Measurements from ENCODE around the gene CD59. TPM values are rescaled to one million over a fixed set of nuclear protein-coding genes. Genes with fewer than 3 reads are reported as not detected.

The CD59 gene
- total RNA-seq, 3 donors from 2014 or later, result 296 to 563 (median 375) TPM

DNA sequence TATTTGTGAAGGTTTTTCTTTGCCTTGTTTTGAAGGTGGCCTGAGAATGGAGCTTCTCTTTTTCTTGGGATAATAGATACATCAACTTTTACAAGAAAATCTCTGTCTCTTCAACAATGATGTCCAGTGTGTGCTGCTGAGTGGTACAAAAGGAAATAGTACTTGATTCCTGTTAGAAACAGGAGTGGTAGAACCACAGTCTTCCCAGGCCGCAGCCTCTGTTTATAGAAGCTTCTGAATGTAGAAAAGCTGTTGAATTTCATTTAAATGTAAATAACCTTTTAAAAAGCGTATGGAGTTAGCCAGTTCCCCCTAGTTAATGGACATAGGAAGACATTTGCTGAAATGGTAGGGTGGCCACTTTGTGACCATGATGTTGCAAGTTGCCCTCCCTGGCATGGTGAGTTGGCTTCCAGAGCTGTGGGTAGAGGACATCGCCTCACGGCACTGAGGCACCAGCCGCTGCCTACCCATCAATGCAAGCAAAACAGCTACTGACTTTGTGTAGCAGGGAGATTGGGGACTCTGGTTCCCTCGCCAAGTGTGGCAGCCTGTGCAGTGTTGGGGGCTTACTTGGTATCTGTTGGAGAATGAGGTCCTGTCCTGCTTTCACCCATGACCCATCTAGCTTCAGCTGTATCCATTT, 67.1 kb downstream of the CD59 start:
- H3K4me1 ChIP-seq, result no peaks in the 10 kb centered on the region
- no peak overlapping the region for H3K4me3 ChIP-seq
- no peak overlapping the region for H3K27ac ChIP-seq
- TF ChIP-seq, protein P1, sequence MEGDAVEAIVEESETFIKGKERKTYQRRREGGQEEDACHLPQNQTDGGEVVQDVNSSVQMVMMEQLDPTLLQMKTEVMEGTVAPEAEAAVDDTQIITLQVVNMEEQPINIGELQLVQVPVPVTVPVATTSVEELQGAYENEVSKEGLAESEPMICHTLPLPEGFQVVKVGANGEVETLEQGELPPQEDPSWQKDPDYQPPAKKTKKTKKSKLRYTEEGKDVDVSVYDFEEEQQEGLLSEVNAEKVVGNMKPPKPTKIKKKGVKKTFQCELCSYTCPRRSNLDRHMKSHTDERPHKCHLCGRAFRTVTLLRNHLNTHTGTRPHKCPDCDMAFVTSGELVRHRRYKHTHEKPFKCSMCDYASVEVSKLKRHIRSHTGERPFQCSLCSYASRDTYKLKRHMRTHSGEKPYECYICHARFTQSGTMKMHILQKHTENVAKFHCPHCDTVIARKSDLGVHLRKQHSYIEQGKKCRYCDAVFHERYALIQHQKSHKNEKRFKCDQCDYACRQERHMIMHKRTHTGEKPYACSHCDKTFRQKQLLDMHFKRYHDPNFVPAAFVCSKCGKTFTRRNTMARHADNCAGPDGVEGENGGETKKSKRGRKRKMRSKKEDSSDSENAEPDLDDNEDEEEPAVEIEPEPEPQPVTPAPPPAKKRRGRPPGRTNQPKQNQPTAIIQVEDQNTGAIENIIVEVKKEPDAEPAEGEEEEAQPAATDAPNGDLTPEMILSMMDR (IDR thresholded peaks at IDR 0.05), result no peak
- TF ChIP-seq POLR2A (IDR thresholded peaks at IDR 0.05), result no peak
- TF ChIP-seq POLR2AphosphoS5 (IDR thresholded peaks at IDR 0.05), result no peak
- no peaks in the 10 kb centered on the region for H3K36me3 ChIP-seq
- no peaks in the 10 kb centered on the region for H3K27me3 ChIP-seq
- DNase-seq (ENCODE audit: low spot score in 2 of 2), result no peak
- intact Hi-C loops (cut with DNase I; ENCODE audit: low total_unique reads), result no loop called here
- H3K9me3 ChIP-seq, result no peaks in the 10 kb centered on the region

DNA sequence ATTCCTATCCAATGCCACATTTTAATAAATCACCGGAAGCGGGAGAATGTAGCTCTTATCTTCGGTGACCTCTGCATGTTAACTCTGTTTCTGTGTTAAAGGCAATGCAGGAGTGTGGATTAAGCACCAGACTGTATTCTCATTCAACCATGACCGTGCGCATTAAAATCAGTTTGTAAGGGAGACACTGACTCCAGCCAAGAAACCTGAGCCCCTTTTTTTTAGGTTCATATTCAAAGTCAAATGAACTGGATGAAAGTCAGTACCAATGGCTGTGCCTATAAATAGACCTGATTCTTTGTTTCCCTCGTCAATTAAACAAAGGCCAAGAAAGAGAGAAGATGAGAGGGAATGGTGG, 67.8 kb downstream of the CD59 start:
- Histone ChIP-seq H3K9me3 (no peaks in the 10 kb centered on the region), H3K27me3 (no peaks in the 10 kb centered on the region), H3K4me1 (no peaks in the 10 kb centered on the region), H3K27ac (no peak overlapping the region), H3K4me3 (no peak overlapping the region), H3K36me3 (no peaks in the 10 kb centered on the region)
- DNase-seq (ENCODE audit: low spot score in 2 of 2), result no peak
- intact Hi-C loops (cut with DNase I; ENCODE audit: low total_unique reads), result no loop called here
- TF ChIP-seq, protein P1 (IDR thresholded peaks at IDR 0.05), result no peak
- no peak for TF ChIP-seq POLR2A (IDR thresholded peaks at IDR 0.05)

DNA sequence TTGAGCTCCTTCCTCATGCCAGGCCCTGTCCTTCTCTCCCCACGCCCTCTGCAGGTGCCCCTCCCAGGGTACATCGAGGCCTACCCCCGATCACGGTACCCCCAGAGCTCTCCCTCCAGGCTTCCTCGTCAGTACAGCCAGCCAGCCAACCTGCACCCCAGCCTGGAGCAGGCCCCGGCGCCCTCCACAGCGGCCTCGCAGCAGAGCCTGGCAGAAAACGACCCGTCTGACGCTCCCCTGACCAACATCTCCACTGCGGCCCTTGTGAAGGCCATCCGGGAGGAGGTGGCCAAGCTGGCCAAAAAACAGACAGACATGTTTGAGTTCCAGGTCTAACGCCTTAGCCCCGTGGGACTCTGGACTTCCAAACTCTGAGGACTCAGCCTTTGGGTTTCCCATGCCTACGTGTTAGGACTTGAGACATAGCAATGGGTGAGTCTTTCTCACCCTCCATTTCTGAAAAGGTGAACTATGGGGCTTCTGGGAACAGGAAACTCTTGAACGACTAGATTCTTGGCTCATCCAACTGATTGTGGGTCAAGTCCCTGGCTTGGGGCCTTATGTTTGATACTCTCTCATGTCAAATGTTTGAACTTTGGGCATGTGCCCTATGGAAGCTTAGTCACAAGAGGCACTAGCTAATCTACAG, 68.3 kb downstream of the CD59 start:
- Histone ChIP-seq H3K27me3 (no peaks in the 10 kb centered on the region), H3K36me3 (no peaks in the 10 kb centered on the region), H3K4me1 (no peaks in the 10 kb centered on the region), H3K9me3 (no peaks in the 10 kb centered on the region), H3K27ac (no peak overlapping the region), H3K4me3 (no peak overlapping the region)
- intact Hi-C loops (cut with DNase I; ENCODE audit: low total_unique reads), result no loop called here
- no peak for DNase-seq (ENCODE audit: low spot score in 2 of 2)
- TF ChIP-seq, protein P1 (IDR thresholded peaks at IDR 0.05), result no peak
- TF ChIP-seq POLR2A (IDR thresholded peaks at IDR 0.05) (no peak), POLR2AphosphoS5 (IDR thresholded peaks at IDR 0.05) (no peak)

DNA sequence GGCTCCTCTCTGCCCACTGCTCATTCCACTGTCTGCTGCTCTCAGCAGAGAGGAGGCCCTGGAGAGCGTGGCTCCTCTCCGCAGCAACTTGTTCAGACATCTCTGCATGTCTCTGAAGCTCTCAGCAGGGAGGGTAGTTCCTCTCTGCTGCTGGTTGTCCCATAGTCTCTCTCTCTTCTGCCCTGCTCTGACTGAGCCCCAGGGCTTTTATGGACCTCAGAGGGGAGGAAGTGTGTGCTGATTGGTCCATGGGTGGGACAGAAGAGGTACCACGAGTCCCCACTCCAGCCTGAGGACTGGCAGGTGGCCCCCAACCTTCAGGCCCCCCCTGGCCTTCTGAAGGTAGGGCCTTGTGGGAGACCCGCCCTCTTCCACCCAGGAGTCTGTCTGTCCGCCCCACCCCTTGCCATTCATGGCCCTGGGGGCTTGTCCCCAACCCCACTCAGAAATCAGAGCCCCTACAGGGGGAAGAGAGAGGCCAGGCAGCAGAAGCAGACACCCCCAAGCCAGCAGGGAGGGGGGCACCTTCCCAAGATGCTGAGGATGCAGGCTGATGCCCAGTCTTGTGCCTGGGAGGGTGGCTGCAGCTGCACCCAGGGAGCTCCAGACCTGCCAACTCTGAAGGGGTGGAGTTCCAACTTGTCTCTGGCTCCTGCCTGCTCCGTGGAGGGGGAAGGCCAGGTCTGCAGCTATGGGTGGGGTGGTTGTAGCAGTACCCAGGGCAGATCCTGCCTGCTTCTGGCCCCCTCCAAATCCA, 70.7 kb downstream of the CD59 start:
- Histone ChIP-seq H3K4me3 (no peak overlapping the region), H3K4me1 (no peaks in the 10 kb centered on the region), H3K36me3 (no peaks in the 10 kb centered on the region), H3K27me3 (no peaks in the 10 kb centered on the region), H3K9me3 (no peaks in the 10 kb centered on the region), H3K27ac (no peak overlapping the region)
- TF ChIP-seq POLR2AphosphoS5 (IDR thresholded peaks at IDR 0.05) (no peak), POLR2A (IDR thresholded peaks at IDR 0.05) (no peak)
- TF ChIP-seq, protein P1 (IDR thresholded peaks at IDR 0.05), result no peak
- DNase-seq (ENCODE audit: low spot score in 2 of 2), result no peak
- intact Hi-C loops (cut with DNase I; ENCODE audit: low total_unique reads), result no loop called here

DNA sequence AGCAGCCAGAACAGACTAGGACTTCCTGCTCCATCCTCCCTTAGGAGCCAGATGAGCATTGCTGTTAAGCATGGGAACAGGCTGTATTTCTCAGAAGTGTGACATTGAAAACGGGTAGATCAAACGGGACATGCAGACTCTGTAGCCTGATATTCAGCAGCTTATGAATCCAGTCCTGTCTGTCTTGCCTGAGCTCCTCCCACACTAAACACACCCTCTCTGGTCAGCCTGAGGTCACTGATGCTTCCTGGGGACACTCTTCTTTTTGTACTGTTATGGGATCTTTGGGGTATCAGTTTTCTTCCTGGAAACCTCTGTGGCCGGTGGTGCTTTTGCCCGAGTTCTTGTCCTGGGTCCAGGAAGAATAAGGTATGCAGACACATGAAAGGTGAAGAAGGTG, 71.4 kb downstream of the CD59 start:
- Histone ChIP-seq H3K4me3 (no peak overlapping the region), H3K4me1 (no peaks in the 10 kb centered on the region), H3K27ac (no peak overlapping the region), H3K27me3 (no peaks in the 10 kb centered on the region), H3K9me3 (no peaks in the 10 kb centered on the region), H3K36me3 (no peaks in the 10 kb centered on the region)
- TF ChIP-seq, protein P1 (IDR thresholded peaks at IDR 0.05), result no peak
- TF ChIP-seq POLR2A (IDR thresholded peaks at IDR 0.05) (no peak), POLR2AphosphoS5 (IDR thresholded peaks at IDR 0.05) (no peak)
- no peak for DNase-seq (ENCODE audit: low spot score in 2 of 2)
- intact Hi-C loops (cut with DNase I; ENCODE audit: low total_unique reads), result no loop called here
